ENCODE measurements around the gene CTNNBL1. TPM values are rescaled to one million over a fixed set of nuclear protein-coding genes. Genes with fewer than 3 reads are reported as not detected.
"Not testable (repeated sequence)": the region's sequence is repeated elsewhere in the genome, so short reads cannot be mapped to it uniquely, and the experiment has no call there.

CTNNBL1 gene
- total and polyA plus RNA-seq, 2 donors (not counting 3 experiments of a cell fraction or from before 2014, with no cell fraction given): 20.8 to 60.2 TPM

DNA sequence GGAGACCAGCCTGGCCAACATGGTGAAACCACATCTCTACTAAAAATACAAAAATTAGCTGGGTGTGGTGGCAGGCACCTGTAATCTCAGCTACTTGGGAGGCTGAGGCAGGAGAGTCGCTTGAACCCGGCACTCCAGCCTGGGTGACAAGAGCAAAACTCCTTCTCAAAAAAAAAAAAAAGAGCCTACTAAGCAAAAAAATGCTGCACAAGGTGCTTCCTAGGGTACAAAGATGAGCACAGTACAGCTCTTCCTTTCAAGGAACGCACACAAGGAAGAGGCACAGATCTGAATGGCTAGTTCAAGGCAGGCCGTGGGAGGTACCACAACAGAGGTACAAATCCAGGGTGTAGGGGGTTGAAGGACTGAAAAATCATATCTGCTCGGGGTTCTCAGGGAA lies 162.2 kb downstream of the CTNNBL1 start:
- POLR2A ChIA-PET; H3K9me1 ChIP-seq (replicated peaks; ENCODE audit: control insufficient read depth, extremely low read depth, insufficient read depth, low read length); H3K9ac ChIP-seq (replicated peaks; ENCODE audit: extremely low read depth, insufficient read depth, low read length); H3K4me2 ChIP-seq (ENCODE audit: insufficient read depth, low read length); H3K36me3 ChIP-seq (ENCODE audit: control insufficient read depth in 2 of 2, extremely low read depth in 1 of 2, insufficient read depth in 2 of 2, low read length in 2 of 2); CTCF ChIA-PET; H3K9me3 ChIP-seq (replicated peaks; ENCODE audit: control insufficient read depth, insufficient read depth, low read length); FAIRE-seq; H3K27ac ChIP-seq (ENCODE audit: insufficient read depth, low read depth, low read length); H3K79me2 ChIP-seq (ENCODE audit: control insufficient read depth, insufficient read depth, low read length); DNase-seq (ENCODE audit: low read depth, low spot score); intact Hi-C loops (cut with micrococcal nuclease); H4K20me1 ChIP-seq (replicated peaks; ENCODE audit: control insufficient read depth, extremely low read depth, insufficient read depth, low read length); dilution Hi-C loops (cut with MboI; ENCODE audit: extremely low pct_ligation_motif_present, low sequenced_read_pairs); BruUV-seq (replicated peaks); H3K4me1 ChIP-seq (ENCODE audit: control insufficient read depth, extremely low read depth, insufficient read depth, low read length); H2AFZ ChIP-seq (ENCODE audit: low read depth, low read length); H3K4me3 ChIP-seq (replicated peaks in 1 of 3; ENCODE audit: insufficient read depth in 1 of 3, low read depth in 1 of 3, low read length in 3 of 3); H3K27me3 ChIP-seq (ENCODE audit: control insufficient read depth in 2 of 2, insufficient read depth in 2 of 2, low read length in 2 of 2): not testable (repeated sequence)

DNA sequence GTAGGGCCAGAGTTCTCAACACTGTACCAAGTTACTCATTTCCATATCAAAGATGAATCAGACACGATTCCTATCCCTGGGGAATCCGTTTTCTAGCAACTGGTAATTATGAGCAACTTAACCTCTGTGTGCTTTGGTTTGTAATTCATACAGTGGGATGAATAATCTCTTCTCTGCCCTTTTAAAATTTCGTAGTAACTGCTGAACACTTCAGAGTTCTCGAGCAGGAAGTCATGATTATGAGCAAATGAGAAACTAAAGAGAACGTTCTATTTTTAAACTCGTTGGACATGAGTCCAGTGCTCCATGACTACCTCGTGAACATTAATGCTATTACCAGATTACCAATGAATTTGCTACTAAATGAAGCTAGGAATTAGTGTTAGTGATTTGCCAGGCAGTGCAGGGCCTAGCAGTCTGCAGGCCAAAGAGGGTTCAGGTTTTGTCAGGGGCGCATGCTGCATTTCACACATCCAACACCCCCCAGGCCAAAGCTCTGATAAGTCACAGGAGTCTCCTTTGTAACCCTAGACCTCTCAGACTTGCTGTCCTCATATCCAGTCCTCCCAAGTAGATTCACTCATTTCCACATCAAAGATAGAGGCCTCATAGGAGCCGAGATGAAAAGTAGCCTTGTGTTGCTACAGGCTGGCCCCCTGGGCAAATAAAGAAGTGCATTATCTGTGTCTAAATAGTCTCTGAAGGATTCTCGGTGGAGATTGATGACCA lies 163.3 kb downstream of the CTNNBL1 start:
- FAIRE-seq: no peak
- Histone ChIP-seq H3K79me2 (ENCODE audit: control insufficient read depth, insufficient read depth, low read length) (no peaks in the 10 kb centered on the region), H3K9me1 (replicated peaks; ENCODE audit: control insufficient read depth, extremely low read depth, insufficient read depth, low read length) (no peaks in the 10 kb centered on the region), H3K4me2 (ENCODE audit: insufficient read depth, low read length) (no peak overlapping the region), H3K9me3 (replicated peaks; ENCODE audit: control insufficient read depth, insufficient read depth, low read length) (no peaks in the 10 kb centered on the region), H3K27me3 (ENCODE audit: control insufficient read depth in 2 of 2, insufficient read depth in 2 of 2, low read length in 2 of 2) (no peaks in the 10 kb centered on the region), H3K4me1 (ENCODE audit: control insufficient read depth, extremely low read depth, insufficient read depth, low read length) (no peaks in the 10 kb centered on the region), H4K20me1 (replicated peaks; ENCODE audit: control insufficient read depth, extremely low read depth, insufficient read depth, low read length) (no peaks in the 10 kb centered on the region), H3K4me3 (replicated peaks in 1 of 3; ENCODE audit: insufficient read depth in 1 of 3, low read depth in 1 of 3, low read length in 3 of 3) (no peak overlapping the region), H3K36me3 (ENCODE audit: control insufficient read depth in 2 of 2, extremely low read depth in 1 of 2, insufficient read depth in 2 of 2, low read length in 2 of 2) (peaks cover 0 to 2% of the 10 kb centered on the region in 2 experiments), H3K27ac (ENCODE audit: insufficient read depth, low read depth, low read length) (no peak overlapping the region), H2AFZ (ENCODE audit: low read depth, low read length) (no peak overlapping the region), H3K9ac (replicated peaks; ENCODE audit: extremely low read depth, insufficient read depth, low read length) (no peak overlapping the region)
- TF ChIP-seq, protein P1, sequence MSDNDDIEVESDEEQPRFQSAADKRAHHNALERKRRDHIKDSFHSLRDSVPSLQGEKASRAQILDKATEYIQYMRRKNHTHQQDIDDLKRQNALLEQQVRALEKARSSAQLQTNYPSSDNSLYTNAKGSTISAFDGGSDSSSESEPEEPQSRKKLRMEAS (IDR thresholded peaks at IDR 0.05; ENCODE audit: insufficient read depth, insufficient read length): no peak
- TF ChIP-seq POLR2A (IDR thresholded peaks at IDR 0.05; ENCODE audit: low read depth, low read length): no peak
- TF ChIP-seq, protein P2, sequence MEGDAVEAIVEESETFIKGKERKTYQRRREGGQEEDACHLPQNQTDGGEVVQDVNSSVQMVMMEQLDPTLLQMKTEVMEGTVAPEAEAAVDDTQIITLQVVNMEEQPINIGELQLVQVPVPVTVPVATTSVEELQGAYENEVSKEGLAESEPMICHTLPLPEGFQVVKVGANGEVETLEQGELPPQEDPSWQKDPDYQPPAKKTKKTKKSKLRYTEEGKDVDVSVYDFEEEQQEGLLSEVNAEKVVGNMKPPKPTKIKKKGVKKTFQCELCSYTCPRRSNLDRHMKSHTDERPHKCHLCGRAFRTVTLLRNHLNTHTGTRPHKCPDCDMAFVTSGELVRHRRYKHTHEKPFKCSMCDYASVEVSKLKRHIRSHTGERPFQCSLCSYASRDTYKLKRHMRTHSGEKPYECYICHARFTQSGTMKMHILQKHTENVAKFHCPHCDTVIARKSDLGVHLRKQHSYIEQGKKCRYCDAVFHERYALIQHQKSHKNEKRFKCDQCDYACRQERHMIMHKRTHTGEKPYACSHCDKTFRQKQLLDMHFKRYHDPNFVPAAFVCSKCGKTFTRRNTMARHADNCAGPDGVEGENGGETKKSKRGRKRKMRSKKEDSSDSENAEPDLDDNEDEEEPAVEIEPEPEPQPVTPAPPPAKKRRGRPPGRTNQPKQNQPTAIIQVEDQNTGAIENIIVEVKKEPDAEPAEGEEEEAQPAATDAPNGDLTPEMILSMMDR (IDR thresholded peaks at IDR 0.05; ENCODE audit: extremely low read depth in 1 of 2, insufficient read depth in 1 of 2, low read depth in 1 of 2, low read length in 2 of 2): no peak
- TF ChIP-seq JUN (IDR thresholded peaks at IDR 0.05; ENCODE audit: borderline replicate concordance, insufficient read depth, insufficient read length, low read depth): no peak
- TF ChIP-seq FOS (IDR thresholded peaks at IDR 0.05; ENCODE audit: borderline replicate concordance, insufficient read depth, low read length): no peak
- no peak for TF ChIP-seq EZH2 (IDR thresholded peaks at IDR 0.05; ENCODE audit: borderline replicate concordance, low read depth, low read length, severe bottlenecking)
- TF ChIP-seq GATA2 (IDR thresholded peaks at IDR 0.05; ENCODE audit: insufficient read depth, insufficient read length, low read depth, low read length): no peak
- TF ChIP-seq MYC (IDR thresholded peaks at IDR 0.05; ENCODE audit: low read depth, low read length): no peak
- no peak for TF ChIP-seq POLR2AphosphoS5 (IDR thresholded peaks at IDR 0.05; ENCODE audit: insufficient read depth, low read depth, low read length)
- CTCF ChIA-PET: no interaction called here
- dilution Hi-C loops (cut with MboI; ENCODE audit: extremely low pct_ligation_motif_present, low sequenced_read_pairs): no loop called here
- intact Hi-C loops (cut with micrococcal nuclease): no loop called here
- no peak for DNase-seq (ENCODE audit: low read depth, low spot score)
- BruUV-seq (replicated peaks): no TSS peak
- POLR2A ChIA-PET: interaction anchor here (0.5 kb wide), 1 partner anchor 512 kb away, joined by 4 read pairs; no protein-coding TSS in a partner anchor
